NCI-H1694 treated with DMSO at 0.1 percent for 48 hours (cell line): Measurements from ENCODE around the gene HP.
A peak's percentile ranks its signal among the peaks of the same experiment; 100 is the strongest.
"Not testable (repeated sequence)": the region's sequence is repeated elsewhere in the genome, so short reads cannot be mapped to it uniquely, and the experiment has no call there.

Experiments
- DNase-seq: peaks from one replicate; lab custom pipeline; 2025; lab: John Stamatoyannopoulos, UW

HP gene

GRCh38 chr16:72054254-72054847 lies at the start of gene HP:
HP (plus strand) TSS chr16:72054505; CDS start chr16:72054653, 148 bp downstream.
- not testable (repeated sequence) for DNase-seq

GRCh38 chr16:72008065-72008423 lies 46.3 kb upstream of the HP start:
- not testable (repeated sequence) for DNase-seq

- peak; percentile 91 for DNase-seq
Observed at GRCh38 chr16:72008424-72009216, 45.7 kb upstream of the HP start, which contains the start of gene DHODH. DHODH (plus strand) TSS chr16:72008744; CDS start chr16:72008765, 21 bp downstream.

GRCh38 chr16:72009779-72010178 lies 44.5 kb upstream of the HP start:
- DNase-seq, result no peak

GRCh38 chr16:72012607-72013006 lies 41.7 kb upstream of the HP start:
- no peak for DNase-seq

GRCh38 chr16:72013389-72013788 lies 40.9 kb upstream of the HP start:
- DNase-seq, result no peak

GRCh38 chr16:72013888-72014581 lies 40.3 kb upstream of the HP start:
- no peak for DNase-seq

GRCh38 chr16:72014675-72015074 lies 39.6 kb upstream of the HP start:
- DNase-seq, result no peak

GRCh38 chr16:72015124-72015523 lies 39.2 kb upstream of the HP start:
- no peak for DNase-seq

GRCh38 chr16:72018470-72018869 lies 35.8 kb upstream of the HP start:
- DNase-seq, result no peak

GRCh38 chr16:72021043-72021442 lies 33.3 kb upstream of the HP start:
- DNase-seq, result no peak

- no peak for DNase-seq
Observed at GRCh38 chr16:72022127-72022526, 32.2 kb upstream of the HP start.

GRCh38 chr16:72023962-72024361 lies 30.3 kb upstream of the HP start:
- DNase-seq, result no peak

- no peak for DNase-seq
Observed at GRCh38 chr16:72024862-72025382, 29.4 kb upstream of the HP start.

- no peak for DNase-seq
Observed at GRCh38 chr16:72025404-72026114, 28.7 kb upstream of the HP start.

- DNase-seq, result no peak
Observed at GRCh38 chr16:72027669-72028378, 26.5 kb upstream of the HP start.

GRCh38 chr16:72029567-72030271 lies 24.6 kb upstream of the HP start:
- DNase-seq, result no peak

- DNase-seq, result no peak
Observed at GRCh38 chr16:72033437-72033836, 20.9 kb upstream of the HP start.

- no peak for DNase-seq
Observed at GRCh38 chr16:72036098-72036497, 18.2 kb upstream of the HP start.

- no peak for DNase-seq
Observed at GRCh38 chr16:72042157-72042660, 12.1 kb upstream of the HP start.

GRCh38 chr16:72043058-72043457 lies 11.2 kb upstream of the HP start:
- no peak for DNase-seq
